HG03045 (cell line): ENCODE data around the gene STK25.
A peak's percentile ranks its signal among the peaks of the same experiment; 100 is the strongest.

Source experiments
- ATAC-seq: cut with Tn5 transposase; IDR thresholded peaks from one replicate; pipeline ENCODE4 v1.9.1; 2021; ENCODE audit warnings: mild to moderate bottlenecking, moderate library complexity; ENCODE audit not compliant: unreplicated experiment

STK25 gene

GRCh38 chr2:241508240-241509154 is at the start of gene STK25:
STK25 (minus strand) TSS chr2:241508584; CDS start chr2:241508035, 549 bp downstream.
- peak; percentile 95 for ATAC-seq

- no peak for ATAC-seq
These were observed 48.4 kb upstream of the STK25 start for GRCh38 chr2:241556746-241557145.

- no peak for ATAC-seq
These were observed 47.3 kb upstream of the STK25 start for GRCh38 chr2:241555711-241556110.

- ATAC-seq, result no peak
These were observed 46.4 kb upstream of the STK25 start for GRCh38 chr2:241554610-241555322.

- ATAC-seq, result no peak
These were observed 45.6 kb upstream of the STK25 start for GRCh38 chr2:241553981-241554380.

GRCh38 chr2:241553512-241553830 is 45.1 kb upstream of the STK25 start:
- ATAC-seq, result no peak

GRCh38 chr2:241551998-241552737 is 43.8 kb upstream of the STK25 start:
- no peak for ATAC-seq

- ATAC-seq, result no peak
These were observed 43.2 kb upstream of the STK25 start for GRCh38 chr2:241551599-241551997.

- no peak for ATAC-seq
These were observed 42.5 kb upstream of the STK25 start for GRCh38 chr2:241550616-241551580.

GRCh38 chr2:241548451-241548835 is 40.1 kb upstream of the STK25 start:
- ATAC-seq, result no peak

- no peak for ATAC-seq
These were observed 39.5 kb upstream of the STK25 start for GRCh38 chr2:241547781-241548450.

GRCh38 chr2:241546771-241547498 is 38.6 kb upstream of the STK25 start:
- no peak for ATAC-seq

- no peak for ATAC-seq
These were observed 37.4 kb upstream of the STK25 start for GRCh38 chr2:241545523-241546473.

GRCh38 chr2:241545106-241545505 is 36.7 kb upstream of the STK25 start:
- no peak for ATAC-seq

- no peak for ATAC-seq
These were observed 33.9 kb upstream of the STK25 start for GRCh38 chr2:241542278-241542605.

GRCh38 chr2:241541564-241542277 is 33.3 kb upstream of the STK25 start:
- ATAC-seq, result no peak

GRCh38 chr2:241540771-241541561 is 32.6 kb upstream of the STK25 start:
- ATAC-seq, result no peak
